Measurements from ENCODE around the gene IQCM. TPM values are rescaled to one million over a fixed set of nuclear protein-coding genes. Genes with fewer than 3 reads are reported as not detected.

IQCM gene
- polyA plus RNA-seq, 3 donors = not detected

DNA sequence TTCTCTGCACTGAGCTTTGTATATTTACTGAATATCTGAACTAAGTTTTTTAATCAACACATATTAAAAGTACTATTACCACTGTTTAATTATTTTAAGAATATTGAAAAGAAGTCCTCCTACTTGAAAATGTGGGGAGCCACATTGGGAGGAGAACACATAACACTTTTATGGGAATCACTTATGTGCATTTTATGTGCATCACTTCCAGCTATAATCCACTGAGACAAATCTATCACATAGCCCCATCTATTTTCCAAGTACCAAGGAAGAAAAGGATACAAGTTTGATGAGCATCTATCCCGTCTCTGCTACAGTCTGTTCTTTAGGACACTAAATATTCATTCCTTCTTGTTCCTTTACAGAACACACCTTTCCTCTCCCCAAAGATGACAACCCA lies 87.2 kb downstream of the IQCM start:
- TF ChIP-seq, protein P1, sequence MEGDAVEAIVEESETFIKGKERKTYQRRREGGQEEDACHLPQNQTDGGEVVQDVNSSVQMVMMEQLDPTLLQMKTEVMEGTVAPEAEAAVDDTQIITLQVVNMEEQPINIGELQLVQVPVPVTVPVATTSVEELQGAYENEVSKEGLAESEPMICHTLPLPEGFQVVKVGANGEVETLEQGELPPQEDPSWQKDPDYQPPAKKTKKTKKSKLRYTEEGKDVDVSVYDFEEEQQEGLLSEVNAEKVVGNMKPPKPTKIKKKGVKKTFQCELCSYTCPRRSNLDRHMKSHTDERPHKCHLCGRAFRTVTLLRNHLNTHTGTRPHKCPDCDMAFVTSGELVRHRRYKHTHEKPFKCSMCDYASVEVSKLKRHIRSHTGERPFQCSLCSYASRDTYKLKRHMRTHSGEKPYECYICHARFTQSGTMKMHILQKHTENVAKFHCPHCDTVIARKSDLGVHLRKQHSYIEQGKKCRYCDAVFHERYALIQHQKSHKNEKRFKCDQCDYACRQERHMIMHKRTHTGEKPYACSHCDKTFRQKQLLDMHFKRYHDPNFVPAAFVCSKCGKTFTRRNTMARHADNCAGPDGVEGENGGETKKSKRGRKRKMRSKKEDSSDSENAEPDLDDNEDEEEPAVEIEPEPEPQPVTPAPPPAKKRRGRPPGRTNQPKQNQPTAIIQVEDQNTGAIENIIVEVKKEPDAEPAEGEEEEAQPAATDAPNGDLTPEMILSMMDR (IDR thresholded peaks at IDR 0.05) = no peak
- no peaks in the 10 kb centered on the region for H3K36me3 Mint-ChIP-seq

DNA sequence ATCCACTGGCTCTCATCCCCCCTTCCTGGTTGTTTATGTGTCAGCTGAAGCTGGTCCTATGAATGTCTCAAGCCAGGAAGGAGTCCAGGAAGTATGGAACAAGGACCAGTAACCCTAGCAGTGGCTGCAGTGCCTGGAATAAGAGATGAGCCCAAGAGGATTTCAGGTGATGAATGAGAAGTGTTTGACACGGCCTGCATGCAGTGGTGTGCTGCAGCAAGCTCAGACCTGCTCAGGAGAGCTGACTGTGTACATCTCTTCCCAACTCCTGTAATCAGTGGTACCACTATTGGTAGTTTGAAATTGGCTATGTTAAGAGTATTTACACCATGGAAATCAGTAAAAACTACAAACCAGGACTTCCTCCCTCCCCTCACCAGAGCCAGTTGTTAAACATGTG lies 88.0 kb downstream of the IQCM start:
- peaks cover 0 to 4% (median 0%) of the 10 kb centered on the region in 7 donors for H3K9me3 Mint-ChIP-seq
- Histone ChIP-seq H3K27me3 (ENCODE audit: control insufficient read depth in 2 of 2, insufficient read depth in 2 of 2, low read length in 2 of 2) (no peaks in the 10 kb centered on the region), H3K4me2 (replicated peaks; ENCODE audit: extremely low read depth, low read length, poor library complexity, severe bottlenecking) (no peak overlapping the region), H3K9me3 (replicated peaks in 1 of 2; ENCODE audit: control insufficient read depth in 1 of 2, insufficient read depth in 1 of 2, low read length in 2 of 2) (no peaks in the 10 kb centered on the region), H4K20me1 (ENCODE audit: insufficient read depth, low read length) (no peaks in the 10 kb centered on the region), H3K4me1 (ENCODE audit: control insufficient read depth in 1 of 2, insufficient read depth in 2 of 2, low read length in 2 of 2) (no peaks in the 10 kb centered on the region), H3K27ac (ENCODE audit: low read depth in 1 of 2, low read length in 2 of 2) (no peak overlapping the region), H3K36me3 (replicated peaks in 1 of 2; ENCODE audit: control insufficient read depth in 1 of 2, insufficient read depth in 2 of 2, low read length in 2 of 2) (no peaks in the 10 kb centered on the region), H2AFZ (ENCODE audit: insufficient read depth, low read depth, low read length, poor library complexity, severe bottlenecking) (no peak overlapping the region), H3K4me3 (replicated peaks in 1 of 3; ENCODE audit: low read depth in 2 of 3, low read length in 3 of 3) (no peak overlapping the region), H3K79me2 (ENCODE audit: insufficient read depth, low read length) (no peaks in the 10 kb centered on the region), H3K9ac (ENCODE audit: insufficient read depth, low read length, poor library complexity, severe bottlenecking) (no peak overlapping the region)
- H3K4me3 Mint-ChIP-seq = no peak overlapping the region
- no CpG with 5 or more reads among the region's 1 CpG for whole genome bisulfite sequencing (ENCODE audit: insufficient coverage)
- H3K27ac Mint-ChIP-seq = no peak overlapping the region
- H3K36me3 Mint-ChIP-seq = no peaks in the 10 kb centered on the region
- H3K27me3 Mint-ChIP-seq (ENCODE audit: low read depth in 3 of 3) = peaks cover 0 to 2% (median 0%) of the 10 kb centered on the region in 3 donors
- intact Hi-C loops (cut with micrococcal nuclease) = no loop called here
- H3K4me1 Mint-ChIP-seq = no peaks in the 10 kb centered on the region
- TF ChIP-seq, protein P1 (IDR thresholded peaks at IDR 0.05) = no peak
- DNase-seq = no peak

More for the DNA sequence above, 87.2 kb downstream of the IQCM start:
- Mint-ChIP-seq H3K27me3 (ENCODE audit: low read depth in 3 of 3) (peaks cover 0 to 2% (median 0%) of the 10 kb centered on the region in 3 donors), H3K27ac (no peak overlapping the region), H3K4me1 (no peaks in the 10 kb centered on the region), H3K9me3 (peaks cover 0 to 4% (median 0%) of the 10 kb centered on the region in 7 donors), H3K4me3 (no peak overlapping the region)
- H3K9me3 ChIP-seq (replicated peaks in 1 of 2; ENCODE audit: control insufficient read depth in 1 of 2, insufficient read depth in 1 of 2, low read length in 2 of 2) = no peaks in the 10 kb centered on the region
- WGBS (ENCODE audit: insufficient coverage) = 83% methylated on average over 1 of the region's 1 CpG
- H3K36me3 ChIP-seq (replicated peaks in 1 of 2; ENCODE audit: control insufficient read depth in 1 of 2, insufficient read depth in 2 of 2, low read length in 2 of 2) = no peaks in the 10 kb centered on the region
- H4K20me1 ChIP-seq (ENCODE audit: insufficient read depth, low read length) = no peaks in the 10 kb centered on the region
- H2AFZ ChIP-seq (ENCODE audit: insufficient read depth, low read depth, low read length, poor library complexity, severe bottlenecking) = no peak overlapping the region
- H3K27ac ChIP-seq (ENCODE audit: low read depth in 1 of 2, low read length in 2 of 2) = no peak overlapping the region
- no peaks in the 10 kb centered on the region for H3K79me2 ChIP-seq (ENCODE audit: insufficient read depth, low read length)
- H3K27me3 ChIP-seq (ENCODE audit: control insufficient read depth in 2 of 2, insufficient read depth in 2 of 2, low read length in 2 of 2) = no peaks in the 10 kb centered on the region
- intact Hi-C loops (cut with micrococcal nuclease) = no loop called here
- H3K4me3 ChIP-seq (replicated peaks in 1 of 3; ENCODE audit: low read depth in 2 of 3, low read length in 3 of 3) = no peak overlapping the region
- no peak overlapping the region for H3K9ac ChIP-seq (ENCODE audit: insufficient read depth, low read length, poor library complexity, severe bottlenecking)
- no peak for DNase-seq
- no peak overlapping the region for H3K4me2 ChIP-seq (replicated peaks; ENCODE audit: extremely low read depth, low read length, poor library complexity, severe bottlenecking)
- H3K4me1 ChIP-seq (ENCODE audit: control insufficient read depth in 1 of 2, insufficient read depth in 2 of 2, low read length in 2 of 2) = no peaks in the 10 kb centered on the region

All from CD14-positive monocyte (primary cell).